Measurements from ENCODE around the gene MAN1A1. TPM values are rescaled to one million over a fixed set of nuclear protein-coding genes. Genes with fewer than 3 reads are reported as not detected.

The MAN1A1 gene
- total and polyA plus RNA-seq, 2 of the 4 experiments (the other 2 are of a cell fraction): 5.9 to 6.4 TPM

GRCh38 chr6:119160911-119161310 lies 188.7 kb downstream of the MAN1A1 start:
- dilution Hi-C loops (cut with HindIII; ENCODE audit: low sequenced_read_pairs, unreplicated experiment): no loop called here
- no TSS peak for BruUV-seq (replicated peaks)
- Histone ChIP-seq H4K5ac (ENCODE audit: low read depth, low read length) (no peak overlapping the region), H2AFZ (replicated peaks; ENCODE audit: low read length, poor library complexity) (no peak overlapping the region), H4K8ac (ENCODE audit: low read depth in 2 of 2, low read length in 2 of 2) (no peak overlapping the region), H3K4me3 (ENCODE audit: insufficient read depth, low read depth, low read length) (no peak overlapping the region), H3K4me1 (ENCODE audit: control insufficient read depth, insufficient read depth, low read length) (no peaks in the 10 kb centered on the region), H2BK5ac (ENCODE audit: low read depth, low read length, poor library complexity, severe bottlenecking) (no peak overlapping the region), H3K27me3 (ENCODE audit: control insufficient read depth, insufficient read depth, low read length) (no peaks in the 10 kb centered on the region), H2BK20ac (ENCODE audit: low read depth, low read length) (no peak overlapping the region), H3K4me2 (ENCODE audit: low read depth, low read length) (no peak overlapping the region), H3K56ac (ENCODE audit: extremely low read depth, insufficient read depth, low read length) (no peak overlapping the region), H3K18ac (ENCODE audit: low read depth, low read length) (no peak overlapping the region), H4K20me1 (ENCODE audit: insufficient read depth, low read length) (no peaks in the 10 kb centered on the region), H2AK5ac (ENCODE audit: low read depth, low read length) (no peak overlapping the region), H2BK15ac (ENCODE audit: low read depth, low read length) (no peak overlapping the region), H3K79me1 (ENCODE audit: low read depth in 1 of 2, low read length in 2 of 2) (no peaks in the 10 kb centered on the region), H3K9ac (ENCODE audit: low read depth, low read length) (no peak overlapping the region), H3K9me1 (ENCODE audit: insufficient read depth, low read length) (no peaks in the 10 kb centered on the region), H2AK9ac (replicated peaks; ENCODE audit: low read depth, low read length, poor library complexity) (no peak overlapping the region), H3K14ac (replicated peaks; ENCODE audit: low read depth, low read length) (no peak overlapping the region), H3K27ac (ENCODE audit: insufficient read depth, low read length) (no peak overlapping the region), H3K9me3 (ENCODE audit: control insufficient read depth, insufficient read depth, low read length) (no peaks in the 10 kb centered on the region; the same call in 1 of the 2 replicates), H3K4ac (ENCODE audit: low read depth, low read length) (no peak overlapping the region), H4K91ac (ENCODE audit: insufficient read depth, low read depth, low read length) (no peak overlapping the region), H3K23ac (ENCODE audit: low read depth, low read length) (no peak overlapping the region), H2BK120ac (ENCODE audit: low read depth, low read length) (no peak overlapping the region), H3K36me3 (ENCODE audit: control insufficient read depth, insufficient read depth, low read length) (no peaks in the 10 kb centered on the region)
- intact Hi-C loops (cut with micrococcal nuclease): no loop called here
- no peak for ATAC-seq (ENCODE audit: low read depth)
- in situ Hi-C loops (cut with MboI; ENCODE audit: low sequenced_read_pairs): no loop called here
- no peak for DNase-seq
- ChIA-PET POLR2A (ENCODE audit: unreplicated experiment) (no interaction called here), CTCF (interaction anchor here (1.0 kb wide), 1 partner anchor 32 kb away, joined by 4 read pairs; no protein-coding TSS in a partner anchor)
- 33% methylated on average over 1 of the region's 2 CpGs; no CpG with 5 or more reads in 1 of the 2 experiments for WGBS, 2 experiments (ENCODE audit: extremely low coverage in 2 of 2, insufficient read length in 1 of 2)
- TF ChIP-seq MAZ (IDR thresholded peaks at IDR 0.05; ENCODE audit: borderline replicate concordance, low read depth, low read length): no peak
- no peak for TF ChIP-seq SMC3 (IDR thresholded peaks at IDR 0.05; ENCODE audit: low read depth, low read length)
- TF ChIP-seq ELK1 (IDR thresholded peaks at IDR 0.05; ENCODE audit: borderline replicate concordance, low read depth, low read length): no peak
- TF ChIP-seq POLR2A (IDR thresholded peaks at IDR 0.05; ENCODE audit: low read depth, low read length): no peak
- TF ChIP-seq RFX5 (IDR thresholded peaks at IDR 0.05; ENCODE audit: low read depth, low read length): no peak
- no peak for TF ChIP-seq BHLHE40 (IDR thresholded peaks at IDR 0.05; ENCODE audit: low read depth, low read length)
- no peak for TF ChIP-seq RAD21 (IDR thresholded peaks at IDR 0.05; ENCODE audit: low read length)
- TF ChIP-seq FOS (IDR thresholded peaks at IDR 0.05; ENCODE audit: low read depth, low read length): no peak
- TF ChIP-seq, protein P1, sequence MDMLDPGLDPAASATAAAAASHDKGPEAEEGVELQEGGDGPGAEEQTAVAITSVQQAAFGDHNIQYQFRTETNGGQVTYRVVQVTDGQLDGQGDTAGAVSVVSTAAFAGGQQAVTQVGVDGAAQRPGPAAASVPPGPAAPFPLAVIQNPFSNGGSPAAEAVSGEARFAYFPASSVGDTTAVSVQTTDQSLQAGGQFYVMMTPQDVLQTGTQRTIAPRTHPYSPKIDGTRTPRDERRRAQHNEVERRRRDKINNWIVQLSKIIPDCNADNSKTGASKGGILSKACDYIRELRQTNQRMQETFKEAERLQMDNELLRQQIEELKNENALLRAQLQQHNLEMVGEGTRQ (IDR thresholded peaks at IDR 0.05; ENCODE audit: low read depth, low read length): no peak
- no peak for TF ChIP-seq MAFK (IDR thresholded peaks at IDR 0.05; ENCODE audit: low read depth, low read length)
- no peak for TF ChIP-seq CHD1 (IDR thresholded peaks at IDR 0.05; ENCODE audit: low read depth, low read length)
- TF ChIP-seq CEBPB (IDR thresholded peaks at IDR 0.05; ENCODE audit: low read depth, low read length): no peak
- TF ChIP-seq NFE2L2 (IDR thresholded peaks at IDR 0.05; ENCODE audit: low read depth, low read length): no peak
- TF ChIP-seq, protein P2, sequence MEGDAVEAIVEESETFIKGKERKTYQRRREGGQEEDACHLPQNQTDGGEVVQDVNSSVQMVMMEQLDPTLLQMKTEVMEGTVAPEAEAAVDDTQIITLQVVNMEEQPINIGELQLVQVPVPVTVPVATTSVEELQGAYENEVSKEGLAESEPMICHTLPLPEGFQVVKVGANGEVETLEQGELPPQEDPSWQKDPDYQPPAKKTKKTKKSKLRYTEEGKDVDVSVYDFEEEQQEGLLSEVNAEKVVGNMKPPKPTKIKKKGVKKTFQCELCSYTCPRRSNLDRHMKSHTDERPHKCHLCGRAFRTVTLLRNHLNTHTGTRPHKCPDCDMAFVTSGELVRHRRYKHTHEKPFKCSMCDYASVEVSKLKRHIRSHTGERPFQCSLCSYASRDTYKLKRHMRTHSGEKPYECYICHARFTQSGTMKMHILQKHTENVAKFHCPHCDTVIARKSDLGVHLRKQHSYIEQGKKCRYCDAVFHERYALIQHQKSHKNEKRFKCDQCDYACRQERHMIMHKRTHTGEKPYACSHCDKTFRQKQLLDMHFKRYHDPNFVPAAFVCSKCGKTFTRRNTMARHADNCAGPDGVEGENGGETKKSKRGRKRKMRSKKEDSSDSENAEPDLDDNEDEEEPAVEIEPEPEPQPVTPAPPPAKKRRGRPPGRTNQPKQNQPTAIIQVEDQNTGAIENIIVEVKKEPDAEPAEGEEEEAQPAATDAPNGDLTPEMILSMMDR (conservative IDR thresholded peaks at IDR 0.05; ENCODE audit: low read depth, low read length): no peak
- TF ChIP-seq MXI1 (IDR thresholded peaks at IDR 0.05; ENCODE audit: borderline replicate concordance, low read depth, low read length): no peak
- no peak for TF ChIP-seq RCOR1 (IDR thresholded peaks at IDR 0.05; ENCODE audit: insufficient replicate concordance, low read length)
